Neural crest cell (in vitro differentiated cells): ENCODE data around the gene KCNIP4. TPM values are rescaled to one million over a fixed set of nuclear protein-coding genes. Genes with fewer than 3 reads are reported as not detected.

Experiments
- DNase-seq: peaks from one replicate; pipeline ENCODE4 v3.0.0; 2021; ENCODE audit warnings: low read depth, mixed read lengths, low spot score
- H3K27ac Mint-ChIP-seq: one replicate; pipeline ENCODE4 v1.8.0; 2021; ENCODE audit warnings: mild to moderate bottlenecking, mixed read lengths; ENCODE audit not compliant: unreplicated experiment
- H3K27me3 Mint-ChIP-seq: 2 replicates; pipeline ENCODE4 v1.8.0; 2021; ENCODE audit warnings: low read depth, mild to moderate bottlenecking, mixed read lengths
- H3K36me3 Mint-ChIP-seq: 2 replicates; pipeline ENCODE4 v1.8.0; 2021; ENCODE audit warnings: low read depth, mild to moderate bottlenecking, mixed read lengths
- H3K4me1 Mint-ChIP-seq: 2 replicates; pipeline ENCODE4 v1.8.0; 2021; ENCODE audit warnings: mixed read lengths
- H3K4me3 Mint-ChIP-seq: one replicate; pipeline ENCODE4 v1.8.0; 2021; ENCODE audit warnings: mild to moderate bottlenecking, mixed read lengths
- H3K9me3 Mint-ChIP-seq: 2 replicates; pipeline ENCODE4 v1.8.0; 2021; ENCODE audit warnings: mixed read lengths
- CTCF ChIP-seq: fragments of 200-600 bp; sonication (generic); conservative IDR thresholded peaks from 2 replicates; pipeline ENCODE4 v1.5.0; 2021; ENCODE audit warnings: antibody characterized with exemption, mild to moderate bottlenecking
- total RNA-seq: library from RNA; stranded (reverse); gene quantifications from 2 replicates; pipeline ENCODE4 v1.2.1, GENCODE V29; 2021

KCNIP4 gene
- total RNA-seq, 1 donor from 2014 or later, result 0.33 TPM

- no peak overlapping the region for H3K27ac Mint-ChIP-seq
- peaks cover 9% of the 10 kb centered on the region for H3K9me3 Mint-ChIP-seq
- no peak for TF ChIP-seq CTCF
- H3K27me3 Mint-ChIP-seq, result no peaks in the 10 kb centered on the region
- no peaks in the 10 kb centered on the region for H3K36me3 Mint-ChIP-seq
- no peak for DNase-seq
- H3K4me3 Mint-ChIP-seq, result no peak overlapping the region
- H3K4me1 Mint-ChIP-seq, result no peaks in the 10 kb centered on the region
Measured at GRCh38 chr4:21664355-21664754, 284.2 kb downstream of the KCNIP4 start.

GRCh38 chr4:21656832-21657231 lies 291.7 kb downstream of the KCNIP4 start:
- H3K4me3 Mint-ChIP-seq, result no peak overlapping the region
- DNase-seq, result no peak
- H3K4me1 Mint-ChIP-seq, result no peaks in the 10 kb centered on the region

GRCh38 chr4:21655031-21655430 lies 293.5 kb downstream of the KCNIP4 start:
- Mint-ChIP-seq H3K9me3 (no peaks in the 10 kb centered on the region), H3K4me3 (no peak overlapping the region), H3K27ac (no peak overlapping the region), H3K4me1 (no peaks in the 10 kb centered on the region), H3K27me3 (no peaks in the 10 kb centered on the region), H3K36me3 (no peaks in the 10 kb centered on the region)
- DNase-seq, result no peak
- TF ChIP-seq CTCF, result no peak

More at GRCh38 chr4:21656832-21657231, 291.7 kb downstream of the KCNIP4 start:
- H3K27me3 Mint-ChIP-seq, result no peaks in the 10 kb centered on the region
- H3K27ac Mint-ChIP-seq, result no peak overlapping the region
- H3K36me3 Mint-ChIP-seq, result no peaks in the 10 kb centered on the region
- no peaks in the 10 kb centered on the region for H3K9me3 Mint-ChIP-seq
- no peak for TF ChIP-seq CTCF

- Mint-ChIP-seq H3K27me3 (no peaks in the 10 kb centered on the region), H3K27ac (no peak overlapping the region), H3K4me1 (no peaks in the 10 kb centered on the region), H3K36me3 (no peaks in the 10 kb centered on the region), H3K4me3 (no peak overlapping the region), H3K9me3 (no peaks in the 10 kb centered on the region)
- no peak for TF ChIP-seq CTCF
- no peak for DNase-seq
Measured at GRCh38 chr4:21652508-21653231, 295.9 kb downstream of the KCNIP4 start.

- DNase-seq, result no peak
- Mint-ChIP-seq H3K9me3 (no peaks in the 10 kb centered on the region), H3K36me3 (no peaks in the 10 kb centered on the region), H3K27me3 (no peaks in the 10 kb centered on the region), H3K27ac (no peak overlapping the region), H3K4me3 (no peak overlapping the region), H3K4me1 (no peaks in the 10 kb centered on the region)
- no peak for TF ChIP-seq CTCF
Measured at GRCh38 chr4:21649391-21650090, 299.0 kb downstream of the KCNIP4 start.
